ENCODE results near the gene CELF2. TPM values are rescaled to one million over a fixed set of nuclear protein-coding genes. Genes with fewer than 3 reads are reported as not detected.
"Not testable (repeated sequence)": the region's sequence is repeated elsewhere in the genome, so short reads cannot be mapped to it uniquely, and the experiment has no call there.

Gene CELF2
- total RNA-seq, 2 donors from 2014 or later: 139 to 146 TPM

DNA sequence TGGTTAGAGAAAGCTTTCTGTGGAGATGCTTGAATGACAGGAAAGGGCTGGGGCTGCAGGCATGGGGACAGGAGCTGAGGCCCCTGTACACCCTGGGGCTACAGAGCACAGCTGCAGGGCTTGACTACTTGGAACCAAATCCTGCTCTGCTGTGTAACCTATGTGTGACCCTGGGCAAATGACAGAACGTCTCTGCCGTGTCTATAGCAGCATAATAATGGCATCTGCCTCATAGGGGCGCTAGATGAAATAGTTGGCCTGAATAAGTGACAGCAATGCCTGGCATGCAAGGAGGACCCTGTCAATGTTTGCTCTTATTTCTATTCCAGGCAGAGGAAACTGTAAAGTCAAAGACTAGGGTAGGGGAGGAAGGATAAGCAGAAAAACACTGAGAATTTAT lies 339.8 kb downstream of the CELF2 start:
- Mint-ChIP-seq H3K9me3 (peaks cover 9% of the 10 kb centered on the region), H3K4me3 (no peak overlapping the region), H3K27me3 (no peaks in the 10 kb centered on the region), H3K27ac (no peak overlapping the region), H3K4me1 (no peaks in the 10 kb centered on the region), H3K36me3 (ENCODE audit: low read depth) (no peaks in the 10 kb centered on the region)
- no peak for ATAC-seq (replicated peaks)

DNA sequence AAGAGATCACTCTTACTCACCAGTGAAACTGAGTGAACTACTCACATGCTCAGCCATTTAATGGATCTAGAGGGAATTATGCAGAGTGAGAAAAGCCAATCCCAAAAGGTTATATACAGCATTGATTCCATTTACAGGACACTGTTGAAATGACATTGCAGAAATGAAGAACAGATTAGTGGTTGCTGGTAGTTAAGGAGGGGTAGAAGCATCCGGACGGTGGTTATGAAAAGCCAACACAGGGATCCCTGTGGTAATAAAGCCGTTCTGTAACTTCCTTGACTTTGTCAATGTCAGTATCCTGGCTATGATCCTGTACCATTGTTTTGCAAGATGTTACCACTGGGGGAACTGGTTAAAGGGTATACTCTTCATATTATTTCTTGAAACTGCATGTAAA lies 340.3 kb downstream of the CELF2 start:
- Mint-ChIP-seq H3K9me3 (peaks cover 9% of the 10 kb centered on the region), H3K27me3 (no peaks in the 10 kb centered on the region), H3K4me1 (no peaks in the 10 kb centered on the region), H3K36me3 (ENCODE audit: low read depth) (no peaks in the 10 kb centered on the region), H3K27ac (no peak overlapping the region), H3K4me3 (no peak overlapping the region)
- ATAC-seq (replicated peaks): no peak

DNA sequence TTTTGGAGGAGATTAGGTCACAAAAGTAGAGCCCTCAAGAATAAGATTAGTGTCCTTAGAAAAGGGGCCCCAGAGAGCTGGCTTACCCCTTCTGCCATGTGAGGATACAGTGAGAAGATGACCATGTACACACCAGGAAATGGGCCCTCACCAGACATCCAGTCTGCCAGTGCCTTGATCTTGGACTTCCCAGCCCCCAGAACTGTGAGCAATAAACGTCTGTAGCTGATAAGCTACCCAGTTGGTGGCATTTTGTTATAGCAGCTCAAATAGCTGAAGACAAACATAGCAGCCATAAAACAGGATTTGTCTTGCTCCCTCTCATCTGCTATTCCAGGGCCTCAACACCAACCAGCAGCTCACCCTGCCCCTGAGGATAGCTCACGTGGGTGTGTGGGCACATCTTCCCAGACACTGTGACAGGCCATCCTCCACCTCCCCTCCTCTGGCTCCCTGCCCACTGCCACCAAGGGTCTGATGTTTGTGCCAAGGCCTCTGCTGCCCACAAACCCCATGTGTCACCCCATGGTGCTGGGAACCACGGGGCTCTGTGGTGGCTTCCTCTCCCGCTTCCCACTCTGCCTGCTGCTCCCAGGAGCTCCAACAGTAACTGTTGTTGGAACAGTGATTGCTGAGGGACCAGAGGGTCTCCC lies 341.4 kb downstream of the CELF2 start:
- Mint-ChIP-seq H3K4me3 (no peak overlapping the region), H3K9me3 (peaks cover 9% of the 10 kb centered on the region), H3K27me3 (no peaks in the 10 kb centered on the region), H3K36me3 (ENCODE audit: low read depth) (no peaks in the 10 kb centered on the region), H3K27ac (no peak overlapping the region), H3K4me1 (no peaks in the 10 kb centered on the region)
- no peak for ATAC-seq (replicated peaks)

DNA sequence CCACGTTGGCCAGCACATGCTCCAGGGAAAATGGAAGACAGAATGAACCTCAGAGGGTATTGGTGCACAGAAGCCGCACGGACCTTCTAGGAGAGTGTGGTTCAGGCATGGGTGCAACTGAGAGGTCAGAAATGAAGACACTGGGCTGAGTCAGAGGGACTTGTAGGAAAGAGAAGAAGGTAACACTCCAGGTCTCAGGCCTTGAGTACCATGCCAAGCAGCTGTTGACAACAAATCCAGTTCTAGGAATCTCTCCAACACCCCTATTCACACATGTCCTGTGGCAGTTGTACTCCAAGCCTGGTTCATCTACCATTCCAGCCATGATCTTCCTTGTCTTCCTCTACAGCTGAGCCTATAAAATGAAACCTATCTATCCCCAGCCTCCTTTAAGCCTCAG lies 342.2 kb downstream of the CELF2 start:
- Mint-ChIP-seq H3K27ac (no peak overlapping the region), H3K4me1 (no peaks in the 10 kb centered on the region), H3K36me3 (ENCODE audit: low read depth) (no peaks in the 10 kb centered on the region), H3K9me3 (peaks cover 9% of the 10 kb centered on the region), H3K4me3 (no peak overlapping the region), H3K27me3 (no peaks in the 10 kb centered on the region)
- ATAC-seq (replicated peaks): no peak

DNA sequence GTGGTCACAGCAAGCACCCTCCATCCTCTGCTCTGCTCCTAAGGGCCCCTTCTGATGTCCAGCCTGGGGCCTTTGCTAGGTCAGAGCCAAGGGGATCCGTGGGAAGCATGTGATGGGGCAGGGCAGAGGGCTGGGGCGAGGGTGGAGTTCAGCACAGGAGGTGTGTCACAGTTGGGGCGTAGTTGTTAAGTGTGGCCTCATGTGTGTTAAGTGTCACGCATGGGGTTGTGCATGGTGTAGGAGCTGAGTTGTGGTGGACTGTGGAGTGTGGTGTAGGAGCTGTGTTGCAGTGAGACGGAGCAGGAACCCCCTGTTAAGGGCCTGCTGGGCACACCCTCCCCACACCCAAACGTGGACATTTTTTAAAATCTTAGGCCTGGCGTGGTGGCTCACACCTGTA lies 345.8 kb downstream of the CELF2 start:
- no peaks in the 10 kb centered on the region for H3K4me1 Mint-ChIP-seq
- no peak overlapping the region for H3K4me3 Mint-ChIP-seq
- peaks cover 5% of the 10 kb centered on the region for H3K9me3 Mint-ChIP-seq
- no peaks in the 10 kb centered on the region for H3K36me3 Mint-ChIP-seq (ENCODE audit: low read depth)
- no peak overlapping the region for H3K27ac Mint-ChIP-seq
- no peaks in the 10 kb centered on the region for H3K27me3 Mint-ChIP-seq
- ATAC-seq (replicated peaks): no peak

DNA sequence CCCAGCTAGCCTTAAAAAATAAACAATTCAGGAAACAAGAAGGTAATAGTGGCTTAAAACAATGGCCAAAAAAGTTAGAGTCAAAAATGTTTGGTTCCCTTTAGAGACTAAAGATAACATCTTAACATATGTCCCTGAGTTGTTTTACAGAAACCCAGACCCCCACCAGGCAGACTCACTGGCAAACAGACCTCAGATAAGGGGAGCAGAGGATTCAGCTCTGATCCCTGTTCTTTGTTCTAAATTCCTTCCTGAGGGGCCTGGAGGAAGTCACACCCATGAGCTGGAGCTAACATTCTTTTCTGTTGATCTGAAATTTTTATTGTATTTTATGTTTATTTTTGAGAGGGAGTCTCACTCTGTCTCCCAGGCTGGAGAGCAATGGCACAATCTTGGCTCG lies 346.6 kb downstream of the CELF2 start:
- no peaks in the 10 kb centered on the region for H3K27me3 Mint-ChIP-seq
- no peak overlapping the region for H3K27ac Mint-ChIP-seq
- no peak for ATAC-seq (replicated peaks)
- H3K36me3 Mint-ChIP-seq (ENCODE audit: low read depth): no peaks in the 10 kb centered on the region
- H3K9me3 Mint-ChIP-seq: peaks cover 5% of the 10 kb centered on the region
- H3K4me3 Mint-ChIP-seq: no peak overlapping the region
- H3K4me1 Mint-ChIP-seq: peaks cover 2% of the 10 kb centered on the region

DNA sequence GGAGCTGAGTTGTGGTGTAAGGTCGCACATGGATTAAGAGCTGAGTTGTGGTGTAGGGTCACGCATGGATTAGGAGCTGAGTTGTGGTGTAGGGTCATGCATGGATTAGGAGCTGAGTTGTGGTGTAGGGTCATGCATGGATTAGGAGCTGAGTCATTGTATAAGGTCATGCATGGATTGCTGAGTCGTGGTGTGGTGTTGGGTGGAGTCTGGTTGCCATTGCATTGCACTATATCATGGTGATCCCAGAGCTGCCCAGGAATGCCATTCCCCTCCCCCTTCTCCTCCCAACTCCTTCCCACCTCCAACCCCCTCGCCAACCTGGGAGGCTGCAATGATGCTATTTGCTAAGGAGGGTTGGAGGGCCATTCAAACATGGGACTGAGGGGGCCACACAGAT lies 349.2 kb downstream of the CELF2 start:
- H3K9me3 Mint-ChIP-seq; H3K4me3 Mint-ChIP-seq; ATAC-seq (replicated peaks); H3K36me3 Mint-ChIP-seq (ENCODE audit: low read depth); H3K27ac Mint-ChIP-seq; H3K27me3 Mint-ChIP-seq; H3K4me1 Mint-ChIP-seq: not testable (repeated sequence)

DNA sequence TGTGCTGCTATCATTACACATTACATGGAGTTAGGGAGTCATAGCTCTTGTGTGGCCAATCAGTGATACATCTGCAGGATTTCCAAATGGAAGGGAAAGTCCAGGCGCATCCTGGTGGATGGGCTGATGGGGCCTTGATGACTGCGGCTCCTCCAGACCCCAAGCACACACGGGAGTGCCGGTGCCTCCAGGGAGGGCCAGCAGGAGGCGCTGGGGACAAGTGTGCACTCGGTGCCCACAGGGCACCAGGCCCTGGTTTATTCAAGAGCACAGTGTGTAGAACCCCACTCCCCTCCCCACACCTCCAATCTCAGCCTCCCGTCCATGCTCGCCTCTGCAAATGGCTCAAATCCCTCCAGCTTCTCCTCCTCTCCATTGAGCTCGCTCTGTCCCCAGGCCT lies 349.8 kb downstream of the CELF2 start:
- H3K9me3 Mint-ChIP-seq: no peaks in the 10 kb centered on the region
- H3K27me3 Mint-ChIP-seq: no peaks in the 10 kb centered on the region
- no peaks in the 10 kb centered on the region for H3K36me3 Mint-ChIP-seq (ENCODE audit: low read depth)
- no peak overlapping the region for H3K4me3 Mint-ChIP-seq
- H3K27ac Mint-ChIP-seq: no peak overlapping the region
- ATAC-seq (replicated peaks): no peak
- peaks cover 4% of the 10 kb centered on the region for H3K4me1 Mint-ChIP-seq

DNA sequence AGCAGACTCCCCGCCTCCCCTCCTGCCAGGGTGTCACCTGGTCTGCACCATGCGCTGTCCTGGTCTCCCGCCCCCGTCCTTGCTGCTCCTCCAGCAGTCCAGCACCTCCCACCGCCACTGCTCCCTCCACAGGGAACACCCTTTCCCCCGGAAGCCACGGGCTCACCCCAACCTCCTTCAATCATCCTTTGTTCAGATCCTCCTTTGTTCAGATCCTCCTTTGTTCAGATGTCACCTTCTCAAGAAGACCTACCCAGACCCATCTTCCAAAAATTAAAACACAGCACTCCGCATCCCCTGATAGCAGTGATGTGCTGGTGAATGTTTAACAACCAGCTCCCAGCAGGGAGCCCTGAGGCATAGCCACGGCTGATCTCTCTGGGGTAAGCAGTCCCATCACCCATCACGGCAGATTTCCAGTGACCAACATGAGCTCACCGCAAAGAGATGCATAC lies 356.1 kb downstream of the CELF2 start:
- H3K27me3 Mint-ChIP-seq: no peaks in the 10 kb centered on the region
- peaks cover 8% of the 10 kb centered on the region for H3K4me1 Mint-ChIP-seq
- no peaks in the 10 kb centered on the region for H3K36me3 Mint-ChIP-seq (ENCODE audit: low read depth)
- ATAC-seq (replicated peaks): no peak
- no peak overlapping the region for H3K4me3 Mint-ChIP-seq
- no peaks in the 10 kb centered on the region for H3K9me3 Mint-ChIP-seq
- H3K27ac Mint-ChIP-seq: no peak overlapping the region

DNA sequence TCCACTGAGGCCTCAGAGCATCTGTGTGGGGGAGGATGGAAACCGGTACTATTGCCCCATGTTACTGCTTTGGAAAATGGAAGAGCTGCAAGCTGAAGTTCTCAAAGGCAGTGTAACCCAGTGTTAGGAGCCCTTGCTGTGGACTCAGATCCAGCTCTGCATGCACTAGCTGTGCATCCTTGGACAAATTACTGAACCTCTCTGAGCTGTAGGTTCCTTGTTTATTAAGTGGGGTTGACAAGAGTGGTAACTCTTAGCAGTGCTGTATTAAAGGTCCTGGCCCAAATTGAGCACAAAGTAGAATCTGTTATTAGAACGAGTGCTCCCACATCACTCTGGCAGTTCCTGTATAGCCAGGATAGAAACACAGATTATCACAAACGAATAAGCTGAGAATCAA lies 359.6 kb downstream of the CELF2 start:
- no peaks in the 10 kb centered on the region for H3K36me3 Mint-ChIP-seq (ENCODE audit: low read depth)
- H3K9me3 Mint-ChIP-seq: no peaks in the 10 kb centered on the region
- H3K27me3 Mint-ChIP-seq: no peaks in the 10 kb centered on the region
- H3K4me3 Mint-ChIP-seq: no peak overlapping the region
- no peak for ATAC-seq (replicated peaks)
- H3K4me1 Mint-ChIP-seq: peaks cover 12% of the 10 kb centered on the region
- H3K27ac Mint-ChIP-seq: no peak overlapping the region

DNA sequence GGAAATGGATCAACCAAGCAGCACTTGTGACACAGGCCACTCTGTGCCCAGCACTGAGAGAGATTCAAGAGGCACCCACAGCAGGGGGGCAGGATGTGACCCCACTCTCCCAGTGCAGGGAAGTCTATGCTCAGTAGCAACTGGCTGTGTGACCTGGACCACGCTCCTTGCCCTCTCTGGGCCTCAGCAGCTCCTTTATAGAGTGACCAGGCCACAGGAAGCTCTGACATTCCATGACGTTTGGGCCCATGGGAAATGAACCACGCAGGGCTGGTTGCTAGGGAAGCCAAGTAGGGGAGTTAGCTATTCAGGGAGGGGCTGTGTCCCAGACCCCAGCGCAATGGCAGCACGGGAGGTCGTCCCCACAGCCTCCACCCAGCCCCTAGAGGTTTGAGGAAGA lies 361.2 kb downstream of the CELF2 start:
- Mint-ChIP-seq H3K4me1 (peaks cover 9% of the 10 kb centered on the region), H3K27me3 (no peaks in the 10 kb centered on the region), H3K27ac (no peak overlapping the region), H3K4me3 (no peak overlapping the region), H3K36me3 (ENCODE audit: low read depth) (no peaks in the 10 kb centered on the region), H3K9me3 (peaks cover under 1% of the 10 kb centered on the region)
- no peak for ATAC-seq (replicated peaks)

DNA sequence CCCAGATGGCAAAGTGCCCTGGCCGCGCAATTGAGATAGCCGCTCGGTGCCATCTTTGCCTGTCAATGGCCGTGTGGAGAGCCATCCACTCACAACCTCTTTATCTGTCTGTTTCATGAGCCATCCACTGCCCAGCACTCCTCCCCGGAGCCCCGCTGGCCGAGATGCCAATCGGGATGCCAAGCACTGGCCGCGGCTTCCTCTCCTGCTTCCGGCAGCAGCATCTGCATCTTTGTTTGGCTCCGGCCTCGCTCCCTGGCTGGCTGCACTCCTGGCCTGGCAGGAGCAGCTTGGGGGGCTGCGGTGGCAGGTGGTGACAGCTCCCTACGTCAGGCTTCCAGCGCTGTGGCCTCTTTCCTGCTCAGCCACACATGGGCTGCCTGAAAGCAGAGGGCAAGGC lies 362.1 kb downstream of the CELF2 start:
- Mint-ChIP-seq H3K4me1 (peaks cover 8% of the 10 kb centered on the region), H3K27ac (no peak overlapping the region), H3K27me3 (no peaks in the 10 kb centered on the region), H3K9me3 (peaks cover 4% of the 10 kb centered on the region), H3K36me3 (ENCODE audit: low read depth) (no peaks in the 10 kb centered on the region), H3K4me3 (no peak overlapping the region)
- ATAC-seq (replicated peaks): no peak

DNA sequence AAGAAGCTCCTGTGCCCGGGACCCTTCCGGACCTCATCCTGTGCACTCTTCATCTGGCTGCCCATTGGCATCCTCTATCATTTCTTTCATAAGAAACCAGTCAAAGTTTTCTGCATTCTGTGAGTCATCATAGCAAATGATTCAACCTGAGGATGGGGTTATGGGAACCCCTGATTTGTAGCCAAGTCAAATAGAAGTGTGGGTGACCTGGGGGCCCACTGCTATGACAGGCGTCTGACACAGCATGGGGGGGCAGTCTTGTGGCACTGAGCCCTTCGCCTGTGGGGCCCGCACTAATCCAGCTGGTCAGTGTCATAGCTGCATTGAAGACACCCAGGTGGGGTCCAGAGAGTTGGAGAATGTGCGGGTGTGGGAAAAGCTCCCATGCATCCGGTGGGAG lies 363.4 kb downstream of the CELF2 start:
- peak; percentile 67 for ATAC-seq (replicated peaks)
- no peaks in the 10 kb centered on the region for H3K27me3 Mint-ChIP-seq
- peaks cover 8% of the 10 kb centered on the region for H3K4me1 Mint-ChIP-seq
- peaks cover 4% of the 10 kb centered on the region for H3K9me3 Mint-ChIP-seq
- H3K4me3 Mint-ChIP-seq: no peak overlapping the region
- no peaks in the 10 kb centered on the region for H3K36me3 Mint-ChIP-seq (ENCODE audit: low read depth)
- H3K27ac Mint-ChIP-seq: no peak overlapping the region

DNA sequence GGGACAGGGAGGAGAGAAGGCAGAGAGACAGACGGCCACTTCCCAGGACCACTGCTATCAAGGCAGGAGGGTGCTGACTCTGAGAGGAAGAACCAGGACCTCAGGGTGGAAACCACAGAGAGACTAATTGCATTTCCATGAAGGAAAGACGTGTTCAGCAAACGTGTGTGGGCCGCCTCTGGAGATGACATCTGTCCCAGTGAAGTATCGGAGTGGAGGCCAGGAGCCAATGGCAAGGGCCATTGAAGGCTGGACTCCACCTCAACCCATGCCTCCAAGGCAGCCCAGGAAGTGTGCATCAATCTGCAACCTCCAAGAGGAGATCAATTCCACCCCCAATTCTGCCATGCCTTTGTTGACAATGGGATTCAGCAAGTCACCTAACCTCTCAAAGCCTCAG lies 363.8 kb downstream of the CELF2 start:
- Mint-ChIP-seq H3K4me1 (peaks cover 8% of the 10 kb centered on the region), H3K27ac (no peak overlapping the region), H3K36me3 (ENCODE audit: low read depth) (no peaks in the 10 kb centered on the region), H3K9me3 (peaks cover 4% of the 10 kb centered on the region), H3K27me3 (no peaks in the 10 kb centered on the region), H3K4me3 (no peak overlapping the region)
- ATAC-seq (replicated peaks): no peak

DNA sequence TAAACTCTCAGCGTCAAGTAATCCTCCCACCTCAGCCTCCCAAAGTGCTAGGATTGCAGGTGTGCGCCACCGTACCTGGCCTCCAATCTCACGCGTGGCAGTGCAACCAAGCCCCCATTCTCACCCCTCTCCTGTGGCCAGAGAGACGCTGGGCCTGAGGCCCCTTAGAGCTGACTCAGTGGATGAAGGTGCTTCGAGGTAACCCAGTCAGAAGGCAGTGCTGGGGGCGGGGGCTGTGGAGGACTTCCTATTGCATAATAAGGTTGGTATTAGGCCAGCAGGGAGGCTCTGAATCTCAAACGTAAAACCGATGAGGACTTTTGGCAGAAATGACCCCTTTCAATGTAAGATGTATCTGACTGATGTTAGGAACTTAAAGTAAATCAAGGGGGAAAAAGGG lies 364.5 kb downstream of the CELF2 start:
- no peak for ATAC-seq (replicated peaks)
- Mint-ChIP-seq H3K36me3 (ENCODE audit: low read depth) (no peaks in the 10 kb centered on the region), H3K27ac (no peak overlapping the region), H3K9me3 (peaks cover 4% of the 10 kb centered on the region), H3K27me3 (no peaks in the 10 kb centered on the region), H3K4me3 (no peak overlapping the region), H3K4me1 (peaks cover 8% of the 10 kb centered on the region)

DNA sequence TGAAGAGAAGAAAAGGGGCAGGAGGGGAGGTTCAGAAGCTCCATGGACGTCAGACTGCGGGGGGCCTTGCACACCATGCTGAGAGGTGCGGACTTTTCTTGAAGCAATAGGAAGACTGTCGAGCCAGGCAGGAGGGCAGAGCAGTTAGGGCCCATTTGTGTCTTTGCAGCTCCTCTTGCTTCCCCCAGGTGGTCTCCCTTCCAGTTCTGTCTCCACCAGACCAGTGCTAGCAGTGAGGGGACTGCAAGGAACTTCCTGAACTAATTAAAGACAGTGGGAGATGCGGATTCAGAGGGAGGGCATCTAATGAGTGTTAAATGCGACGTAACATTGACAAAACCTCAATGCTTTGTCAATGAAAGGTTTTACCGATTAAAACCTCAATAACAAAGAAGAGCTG lies 368.4 kb downstream of the CELF2 start:
- Mint-ChIP-seq H3K27ac (no peak overlapping the region), H3K27me3 (no peaks in the 10 kb centered on the region), H3K4me1 (peaks cover 6% of the 10 kb centered on the region), H3K36me3 (ENCODE audit: low read depth) (no peaks in the 10 kb centered on the region), H3K4me3 (no peak overlapping the region), H3K9me3 (peaks cover 4% of the 10 kb centered on the region)
- no peak for ATAC-seq (replicated peaks)

Data from activated T-helper 17 cell treated with anti-CD3 and anti-CD28 coated beads, Interleukin-2, amount 50 U/mL, for 72 hours (primary cell).